ENCODE results near the gene SLC13A3.

The SLC13A3 gene

GRCh38 chr20:46637020-46637419 lies 14.2 kb downstream of the SLC13A3 start:
- Histone ChIP-seq H3K9me3 (ENCODE audit: control insufficient read depth, low read length) (no peaks in the 10 kb centered on the region), H3K27ac (ENCODE audit: insufficient read depth, low read length, poor library complexity, severe bottlenecking) (no peak overlapping the region), H3K27me3 (replicated peaks; ENCODE audit: control insufficient read depth, insufficient read depth, low read length, poor library complexity, severe bottlenecking) (no peaks in the 10 kb centered on the region), H3K36me3 (ENCODE audit: control insufficient read depth, insufficient read depth, low read length) (no peaks in the 10 kb centered on the region), H3K4me3 (ENCODE audit: insufficient read depth, low read depth, low read length, poor library complexity, severe bottlenecking) (no peak overlapping the region), H3K4me1 (ENCODE audit: control insufficient read depth, insufficient read depth, low read length, poor library complexity, severe bottlenecking) (no peaks in the 10 kb centered on the region)
- DNase-seq, result no peak

- Histone ChIP-seq H3K27me3 (replicated peaks; ENCODE audit: control insufficient read depth, insufficient read depth, low read length, poor library complexity, severe bottlenecking) (no peaks in the 10 kb centered on the region), H3K4me3 (ENCODE audit: insufficient read depth, low read depth, low read length, poor library complexity, severe bottlenecking) (no peak overlapping the region), H3K36me3 (ENCODE audit: control insufficient read depth, insufficient read depth, low read length) (no peaks in the 10 kb centered on the region), H3K9me3 (ENCODE audit: control insufficient read depth, low read length) (no peaks in the 10 kb centered on the region), H3K27ac (ENCODE audit: insufficient read depth, low read length, poor library complexity, severe bottlenecking) (no peak overlapping the region), H3K4me1 (ENCODE audit: control insufficient read depth, insufficient read depth, low read length, poor library complexity, severe bottlenecking) (no peaks in the 10 kb centered on the region)
- no peak for DNase-seq
These were observed 14.7 kb downstream of the SLC13A3 start for GRCh38 chr20:46636514-46636913.

DNA sequence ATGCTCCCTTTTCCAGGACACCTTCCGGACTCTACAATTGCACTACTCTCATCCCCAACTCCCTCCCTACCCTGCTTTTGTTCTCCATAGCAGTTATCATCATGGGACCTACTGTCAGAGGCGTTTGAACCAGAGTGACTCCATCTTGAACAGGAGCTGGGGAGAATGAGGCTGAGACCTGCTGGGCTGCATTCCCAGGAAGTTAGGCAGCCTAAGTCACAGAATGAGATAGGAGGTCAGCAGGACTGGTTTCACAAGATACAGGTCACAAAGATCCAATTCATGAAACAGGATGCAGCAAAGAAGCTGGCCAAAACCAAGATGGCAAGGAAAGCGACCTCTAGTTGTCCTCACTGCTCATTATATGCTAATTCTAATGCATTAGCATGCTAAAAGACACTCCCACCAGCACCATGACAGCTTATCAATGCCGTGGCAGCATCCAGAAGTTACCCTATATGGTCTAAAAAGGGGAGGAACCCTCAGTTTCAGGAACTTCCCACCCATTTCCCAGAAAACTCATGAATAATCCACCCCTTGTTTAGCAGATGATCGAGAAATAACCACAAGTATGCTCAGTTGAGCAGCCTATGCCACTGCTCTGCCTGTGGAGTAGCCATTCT lies 15.6 kb downstream of the SLC13A3 start:
- Histone ChIP-seq H3K36me3 (ENCODE audit: control insufficient read depth, insufficient read depth, low read length) (no peaks in the 10 kb centered on the region), H3K4me1 (ENCODE audit: control insufficient read depth, insufficient read depth, low read length, poor library complexity, severe bottlenecking) (no peaks in the 10 kb centered on the region), H3K27me3 (replicated peaks; ENCODE audit: control insufficient read depth, insufficient read depth, low read length, poor library complexity, severe bottlenecking) (no peaks in the 10 kb centered on the region), H3K4me3 (ENCODE audit: insufficient read depth, low read depth, low read length, poor library complexity, severe bottlenecking) (no peak overlapping the region), H3K9me3 (ENCODE audit: control insufficient read depth, low read length) (no peaks in the 10 kb centered on the region), H3K27ac (ENCODE audit: insufficient read depth, low read length, poor library complexity, severe bottlenecking) (no peak overlapping the region)
- DNase-seq, result no peak

DNA sequence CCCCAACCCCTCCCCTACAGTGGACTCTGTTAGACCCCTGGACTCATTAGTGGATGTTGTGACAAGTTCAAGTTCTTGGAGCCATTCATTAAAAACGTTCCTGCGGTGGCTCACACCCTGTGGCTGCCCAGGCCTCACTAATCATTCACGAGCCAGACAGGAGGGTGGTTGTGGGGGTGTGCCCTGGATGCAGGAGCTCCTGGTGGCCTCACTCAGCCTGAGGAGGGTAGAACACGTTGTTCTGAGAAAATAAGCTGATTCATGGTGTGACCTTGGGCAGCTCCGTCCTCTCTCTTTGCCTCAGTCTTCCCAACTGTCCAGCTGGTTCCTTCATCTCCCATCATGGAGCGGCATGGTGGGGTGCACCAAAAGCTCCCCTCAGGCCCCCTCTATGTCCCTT lies 16.7 kb downstream of the SLC13A3 start:
- Histone ChIP-seq H3K4me3 (ENCODE audit: insufficient read depth, low read depth, low read length, poor library complexity, severe bottlenecking) (no peak overlapping the region), H3K9me3 (ENCODE audit: control insufficient read depth, low read length) (no peaks in the 10 kb centered on the region), H3K27ac (ENCODE audit: insufficient read depth, low read length, poor library complexity, severe bottlenecking) (no peak overlapping the region), H3K36me3 (ENCODE audit: control insufficient read depth, insufficient read depth, low read length) (no peaks in the 10 kb centered on the region), H3K27me3 (replicated peaks; ENCODE audit: control insufficient read depth, insufficient read depth, low read length, poor library complexity, severe bottlenecking) (no peaks in the 10 kb centered on the region), H3K4me1 (ENCODE audit: control insufficient read depth, insufficient read depth, low read length, poor library complexity, severe bottlenecking) (no peaks in the 10 kb centered on the region)
- DNase-seq, result no peak

DNA sequence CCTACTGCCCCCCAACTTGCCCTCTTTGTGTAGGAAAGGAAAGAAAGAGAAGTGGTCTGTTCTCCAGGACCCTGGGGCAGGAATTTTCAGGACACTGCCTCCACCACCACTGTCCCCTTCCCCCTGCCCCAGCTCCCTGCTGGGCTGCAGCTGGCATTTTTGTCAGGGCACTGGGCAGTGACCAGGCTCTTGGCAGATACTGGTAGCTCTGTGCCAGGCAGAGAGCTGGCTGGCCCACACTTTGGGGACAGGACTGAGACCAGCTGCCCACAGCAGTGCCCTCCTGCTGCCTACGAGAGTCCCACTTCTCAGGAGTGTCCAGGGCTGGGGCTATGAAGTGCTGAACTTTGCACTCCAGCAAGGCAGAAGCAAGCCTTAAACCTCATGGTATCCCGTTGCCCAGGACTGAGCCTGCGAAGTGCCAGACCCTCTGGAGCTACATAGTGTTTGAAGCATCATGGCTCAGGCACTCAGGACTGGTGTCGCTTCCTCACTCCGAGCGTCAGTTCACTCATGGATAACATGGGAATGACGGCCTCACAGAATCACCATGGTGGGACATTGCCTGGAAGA lies 19.3 kb downstream of the SLC13A3 start:
- Histone ChIP-seq H3K9me3 (ENCODE audit: control insufficient read depth, low read length) (no peaks in the 10 kb centered on the region), H3K4me1 (ENCODE audit: control insufficient read depth, insufficient read depth, low read length, poor library complexity, severe bottlenecking) (no peaks in the 10 kb centered on the region), H3K4me3 (ENCODE audit: insufficient read depth, low read depth, low read length, poor library complexity, severe bottlenecking) (no peak overlapping the region), H3K27me3 (replicated peaks; ENCODE audit: control insufficient read depth, insufficient read depth, low read length, poor library complexity, severe bottlenecking) (no peaks in the 10 kb centered on the region), H3K27ac (ENCODE audit: insufficient read depth, low read length, poor library complexity, severe bottlenecking) (no peak overlapping the region), H3K36me3 (ENCODE audit: control insufficient read depth, insufficient read depth, low read length) (no peaks in the 10 kb centered on the region)
- DNase-seq, result no peak

GRCh38 chr20:46631212-46631869 lies 19.9 kb downstream of the SLC13A3 start:
- Histone ChIP-seq H3K27ac (ENCODE audit: insufficient read depth, low read length, poor library complexity, severe bottlenecking) (no peak overlapping the region), H3K4me3 (ENCODE audit: insufficient read depth, low read depth, low read length, poor library complexity, severe bottlenecking) (no peak overlapping the region), H3K27me3 (replicated peaks; ENCODE audit: control insufficient read depth, insufficient read depth, low read length, poor library complexity, severe bottlenecking) (no peaks in the 10 kb centered on the region), H3K9me3 (ENCODE audit: control insufficient read depth, low read length) (no peaks in the 10 kb centered on the region), H3K4me1 (ENCODE audit: control insufficient read depth, insufficient read depth, low read length, poor library complexity, severe bottlenecking) (no peaks in the 10 kb centered on the region), H3K36me3 (ENCODE audit: control insufficient read depth, insufficient read depth, low read length) (no peaks in the 10 kb centered on the region)
- no peak for DNase-seq

GRCh38 chr20:46630306-46630705 lies 21.0 kb downstream of the SLC13A3 start:
- no peaks in the 10 kb centered on the region for H3K36me3 ChIP-seq (ENCODE audit: control insufficient read depth, insufficient read depth, low read length)
- H3K4me1 ChIP-seq (ENCODE audit: control insufficient read depth, insufficient read depth, low read length, poor library complexity, severe bottlenecking), result no peaks in the 10 kb centered on the region
- no peaks in the 10 kb centered on the region for H3K27me3 ChIP-seq (replicated peaks; ENCODE audit: control insufficient read depth, insufficient read depth, low read length, poor library complexity, severe bottlenecking)
- DNase-seq, result no peak
- H3K9me3 ChIP-seq (ENCODE audit: control insufficient read depth, low read length), result no peaks in the 10 kb centered on the region
- no peak overlapping the region for H3K27ac ChIP-seq (ENCODE audit: insufficient read depth, low read length, poor library complexity, severe bottlenecking)
- H3K4me3 ChIP-seq (ENCODE audit: insufficient read depth, low read depth, low read length, poor library complexity, severe bottlenecking), result no peak overlapping the region

DNA sequence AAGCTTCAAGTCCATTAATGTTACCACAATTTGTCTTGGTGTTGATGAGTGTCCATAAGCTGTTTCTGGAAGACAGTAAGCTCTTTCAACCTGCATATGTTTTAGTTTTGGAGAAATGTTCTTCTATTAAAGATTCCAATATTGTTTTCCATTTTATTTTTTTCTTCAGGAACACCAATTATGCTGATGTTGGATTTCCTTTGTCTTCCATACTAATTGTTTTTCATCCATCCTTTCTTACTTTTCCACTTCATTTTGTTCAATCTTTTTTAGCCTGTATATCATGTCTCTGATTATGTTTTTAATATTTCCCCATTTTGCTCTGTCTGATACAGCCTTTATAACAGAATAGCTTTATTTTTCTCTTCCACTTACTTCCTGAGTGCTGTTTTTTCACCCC lies 21.9 kb downstream of the SLC13A3 start:
- H3K27ac ChIP-seq (ENCODE audit: insufficient read depth, low read length, poor library complexity, severe bottlenecking), result no peak overlapping the region
- H3K9me3 ChIP-seq (ENCODE audit: control insufficient read depth, low read length), result peaks cover 5% of the 10 kb centered on the region
- H3K27me3 ChIP-seq (replicated peaks; ENCODE audit: control insufficient read depth, insufficient read depth, low read length, poor library complexity, severe bottlenecking), result no peaks in the 10 kb centered on the region
- no peaks in the 10 kb centered on the region for H3K4me1 ChIP-seq (ENCODE audit: control insufficient read depth, insufficient read depth, low read length, poor library complexity, severe bottlenecking)
- no peaks in the 10 kb centered on the region for H3K36me3 ChIP-seq (ENCODE audit: control insufficient read depth, insufficient read depth, low read length)
- H3K4me3 ChIP-seq (ENCODE audit: insufficient read depth, low read depth, low read length, poor library complexity, severe bottlenecking), result no peak overlapping the region
- DNase-seq, result no peak

DNA sequence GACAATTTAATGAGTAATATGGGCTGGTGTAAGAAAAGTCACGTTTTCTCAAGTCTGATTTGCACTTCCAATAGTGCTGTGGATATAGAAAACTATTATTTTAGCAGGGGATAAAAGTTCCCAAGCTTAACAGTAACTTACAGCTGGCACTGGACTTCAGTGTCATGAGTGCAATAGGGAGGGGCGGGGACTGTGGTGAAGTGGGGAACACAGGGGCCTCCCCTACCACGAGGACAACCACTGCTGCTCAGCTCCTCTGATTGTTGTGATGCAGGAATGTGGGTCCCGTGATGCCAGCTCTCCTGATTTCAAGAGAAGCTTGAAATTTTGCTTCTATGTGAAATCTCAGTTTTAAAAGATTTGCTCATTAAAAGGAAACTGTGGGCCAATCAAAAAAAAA lies 24.0 kb downstream of the SLC13A3 start:
- Histone ChIP-seq H3K9me3 (ENCODE audit: control insufficient read depth, low read length) (peaks cover 10% of the 10 kb centered on the region), H3K27me3 (replicated peaks; ENCODE audit: control insufficient read depth, insufficient read depth, low read length, poor library complexity, severe bottlenecking) (no peaks in the 10 kb centered on the region), H3K4me1 (ENCODE audit: control insufficient read depth, insufficient read depth, low read length, poor library complexity, severe bottlenecking) (no peaks in the 10 kb centered on the region), H3K36me3 (ENCODE audit: control insufficient read depth, insufficient read depth, low read length) (no peaks in the 10 kb centered on the region), H3K27ac (ENCODE audit: insufficient read depth, low read length, poor library complexity, severe bottlenecking) (no peak overlapping the region), H3K4me3 (ENCODE audit: insufficient read depth, low read depth, low read length, poor library complexity, severe bottlenecking) (no peak overlapping the region)
- DNase-seq, result no peak

- Histone ChIP-seq H3K4me1 (ENCODE audit: control insufficient read depth, insufficient read depth, low read length, poor library complexity, severe bottlenecking) (no peaks in the 10 kb centered on the region), H3K4me3 (ENCODE audit: insufficient read depth, low read depth, low read length, poor library complexity, severe bottlenecking) (no peak overlapping the region), H3K36me3 (ENCODE audit: control insufficient read depth, insufficient read depth, low read length) (no peaks in the 10 kb centered on the region), H3K27ac (ENCODE audit: insufficient read depth, low read length, poor library complexity, severe bottlenecking) (no peak overlapping the region), H3K27me3 (replicated peaks; ENCODE audit: control insufficient read depth, insufficient read depth, low read length, poor library complexity, severe bottlenecking) (no peaks in the 10 kb centered on the region), H3K9me3 (ENCODE audit: control insufficient read depth, low read length) (peaks cover 10% of the 10 kb centered on the region)
- no peak for DNase-seq
These were observed 24.5 kb downstream of the SLC13A3 start for GRCh38 chr20:46626758-46627157.

Data from effector memory CD4-positive, alpha-beta T cell (primary cell).